ENCODE measurements around the gene FAM241B. TPM values are rescaled to one million over a fixed set of nuclear protein-coding genes. Genes with fewer than 3 reads are reported as not detected.

The FAM241B gene
- total and polyA plus RNA-seq, 2 of the 4 experiments (the other 2 are of a cell fraction): 0.18 to 1.4 TPM

- TF ChIP-seq, protein P1, sequence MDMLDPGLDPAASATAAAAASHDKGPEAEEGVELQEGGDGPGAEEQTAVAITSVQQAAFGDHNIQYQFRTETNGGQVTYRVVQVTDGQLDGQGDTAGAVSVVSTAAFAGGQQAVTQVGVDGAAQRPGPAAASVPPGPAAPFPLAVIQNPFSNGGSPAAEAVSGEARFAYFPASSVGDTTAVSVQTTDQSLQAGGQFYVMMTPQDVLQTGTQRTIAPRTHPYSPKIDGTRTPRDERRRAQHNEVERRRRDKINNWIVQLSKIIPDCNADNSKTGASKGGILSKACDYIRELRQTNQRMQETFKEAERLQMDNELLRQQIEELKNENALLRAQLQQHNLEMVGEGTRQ (IDR thresholded peaks at IDR 0.05; ENCODE audit: low read depth, low read length): no peak
- TF ChIP-seq CHD1 (IDR thresholded peaks at IDR 0.05; ENCODE audit: low read depth, low read length) (no peak), CEBPB (IDR thresholded peaks at IDR 0.05; ENCODE audit: low read depth, low read length) (no peak), MXI1 (IDR thresholded peaks at IDR 0.05; ENCODE audit: borderline replicate concordance, low read depth, low read length) (no peak), SMC3 (IDR thresholded peaks at IDR 0.05; ENCODE audit: low read depth, low read length) (no peak)
Observed at GRCh38 chr10:69646185-69647060, 16.4 kb downstream of the FAM241B start (continued).

All from IMR-90 (cell line).